ENCODE data around the gene MATN3.
A peak's percentile ranks its signal among the peaks of the same experiment; 100 is the strongest.

The MATN3 gene

DNA sequence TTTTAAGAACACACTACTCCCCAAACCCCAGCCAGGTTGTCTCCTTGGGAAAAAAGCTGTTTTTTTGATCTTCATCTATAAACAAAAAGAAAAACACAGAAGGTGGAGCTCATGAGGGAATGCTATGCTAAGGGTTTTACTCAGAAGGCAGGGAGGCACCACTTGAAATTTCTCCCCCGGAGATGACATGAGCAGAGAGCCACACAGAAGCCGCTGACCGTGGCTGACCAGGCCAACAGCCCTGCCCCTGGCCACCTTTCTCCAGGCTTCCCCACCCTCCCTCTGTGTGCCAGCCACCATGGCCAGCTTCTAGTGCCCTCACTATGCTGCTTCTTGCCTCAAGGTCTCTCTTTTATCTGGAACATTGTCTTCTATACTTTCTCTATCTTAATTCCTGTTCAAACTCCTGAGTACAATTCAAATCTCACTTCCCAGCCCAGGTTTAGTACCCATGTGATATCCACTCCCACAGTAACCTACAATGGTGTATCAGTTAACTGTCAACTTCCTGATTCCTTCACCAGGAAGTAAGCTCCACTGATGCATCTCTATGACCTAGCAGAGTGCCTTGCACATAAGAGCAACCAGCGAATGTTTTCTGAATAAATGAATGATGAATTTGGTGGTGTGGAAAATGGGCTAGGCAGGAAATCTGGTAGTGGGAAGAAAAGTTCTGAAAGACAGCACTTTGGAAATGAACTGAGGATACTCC is 23.6 kb upstream of the MATN3 start:
- peak; percentile 34 for DNase-seq

DNA sequence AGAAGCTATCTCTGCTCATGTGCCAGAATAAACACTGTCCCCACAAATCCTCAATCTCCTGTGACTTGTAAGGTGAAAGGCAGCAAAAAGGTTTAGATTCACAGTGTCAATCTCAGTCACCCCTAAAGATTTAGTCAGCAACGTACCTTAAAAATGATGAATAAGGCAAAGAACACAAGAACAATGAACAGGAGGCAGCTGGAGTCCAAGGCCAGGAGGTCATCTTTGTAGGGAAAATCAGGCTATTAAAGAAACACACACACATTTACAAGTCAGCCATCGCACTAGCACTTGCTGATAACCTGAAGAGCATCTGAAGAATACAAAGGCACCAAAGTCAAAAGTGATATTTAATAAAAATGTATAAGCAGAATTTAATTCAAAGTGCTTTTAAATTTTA is 22.4 kb upstream of the MATN3 start:
- no peak for DNase-seq

DNA sequence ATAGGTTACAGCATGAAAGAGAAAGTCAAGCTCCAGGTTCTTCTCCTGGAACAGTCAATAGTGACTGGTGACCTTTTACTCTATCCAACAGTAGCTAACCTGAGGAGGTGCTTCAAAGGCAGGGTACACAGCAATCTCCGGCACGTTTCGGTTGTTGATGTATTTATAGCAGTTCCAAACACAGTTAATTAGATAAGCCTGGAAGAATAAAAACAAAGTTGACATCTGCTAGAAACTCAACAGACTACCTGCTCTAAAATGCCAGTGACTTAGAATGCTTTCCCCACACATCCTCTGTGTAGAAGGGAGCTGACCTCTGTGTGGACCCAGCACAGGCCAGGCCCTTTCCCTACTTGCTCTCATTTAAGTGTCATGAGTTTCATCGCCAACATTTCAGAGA is 21.8 kb upstream of the MATN3 start:
- DNase-seq = no peak

DNA sequence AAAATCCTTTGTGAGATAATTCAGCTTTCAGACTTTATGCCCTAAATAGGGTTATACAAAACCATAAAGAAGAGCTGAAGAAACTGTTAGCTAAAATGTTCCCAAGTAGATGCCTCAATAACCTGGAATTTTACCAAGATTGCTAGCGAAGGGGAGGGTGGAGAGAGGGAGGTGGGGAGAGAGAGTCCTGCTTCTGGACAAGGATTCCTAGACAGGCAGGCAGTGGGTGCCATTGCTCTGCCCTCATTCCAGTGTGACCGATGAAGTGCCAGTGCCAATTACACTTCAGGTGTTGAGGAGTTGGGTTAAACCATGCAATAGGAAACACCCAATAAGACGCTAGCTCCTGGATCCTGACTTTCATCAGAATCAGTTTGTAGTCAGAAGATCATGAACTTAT is 20.9 kb upstream of the MATN3 start:
- no peak for DNase-seq

DNA sequence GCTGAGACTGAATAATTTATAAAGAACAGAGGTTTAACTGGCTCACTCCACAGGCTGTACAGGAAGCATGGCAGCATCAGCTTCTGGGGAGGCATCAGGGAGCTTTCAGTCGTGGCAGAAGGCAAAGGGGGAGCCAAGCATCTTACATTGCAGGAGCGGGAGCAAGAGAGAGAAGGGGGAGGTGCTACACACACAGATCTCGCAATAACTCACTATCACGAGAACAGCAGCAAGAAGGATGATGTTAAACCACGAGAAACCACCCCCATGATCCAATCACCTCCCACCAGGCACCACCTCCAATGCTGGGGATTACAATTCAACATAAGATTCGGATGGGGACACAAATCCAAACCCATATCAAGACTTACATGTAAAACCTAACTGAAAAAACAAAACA is 17.8 kb upstream of the MATN3 start:
- no peak for DNase-seq

DNA sequence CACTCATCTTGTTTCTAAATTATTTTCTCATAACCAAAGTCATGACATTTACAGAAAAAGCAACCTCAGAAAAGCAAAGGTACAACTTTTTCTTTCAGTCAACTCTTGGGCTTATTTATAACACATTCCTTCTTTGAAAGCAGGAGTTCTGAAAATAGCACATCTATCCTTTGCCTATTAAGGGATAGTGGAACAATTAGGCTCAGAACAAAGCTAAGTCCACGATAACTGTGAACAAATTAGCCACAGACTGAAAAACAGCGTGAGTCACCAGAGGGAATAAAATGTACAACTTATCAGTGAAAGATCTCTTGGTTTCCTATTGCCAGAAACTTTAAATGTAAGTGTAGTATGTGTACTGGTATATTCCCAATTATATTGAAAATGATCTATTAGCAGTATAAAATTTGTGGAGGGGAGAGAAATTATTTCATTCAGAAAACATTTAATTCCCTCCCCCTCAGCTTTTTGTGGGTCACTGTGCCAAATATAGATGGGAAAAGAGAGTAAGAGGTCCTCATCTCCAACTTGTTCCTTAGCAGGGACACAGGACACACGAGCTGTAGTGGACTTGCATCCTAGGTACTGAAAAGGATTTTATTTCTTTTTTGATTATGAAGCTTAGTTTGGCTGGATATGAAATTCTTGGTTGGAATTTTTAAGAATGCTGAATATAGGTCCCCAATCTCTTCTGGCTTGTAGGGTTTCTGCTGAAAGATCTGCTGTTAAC is 15.4 kb upstream of the MATN3 start:
- no peak for DNase-seq

DNA sequence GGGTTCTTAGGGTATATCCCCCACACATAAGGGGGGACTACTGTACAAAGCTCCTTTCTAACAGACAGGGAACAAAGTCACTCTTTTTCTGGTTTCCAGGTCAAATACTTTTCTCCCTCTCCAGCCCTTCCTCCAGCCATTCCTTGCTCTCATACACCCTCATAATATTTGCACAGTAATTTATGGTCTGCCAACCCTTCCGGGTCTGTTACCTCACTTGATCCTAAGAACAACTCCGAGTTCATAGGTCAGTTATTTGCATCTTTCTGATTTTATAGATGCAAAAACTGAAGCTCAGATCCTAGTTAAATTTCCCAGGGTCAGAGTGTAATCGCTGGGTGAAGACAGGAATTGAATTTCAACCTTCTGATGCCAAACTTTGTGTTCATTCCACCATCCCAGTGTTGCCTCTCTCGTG is 14.8 kb upstream of the MATN3 start:
- peak; percentile 68 for DNase-seq

DNA sequence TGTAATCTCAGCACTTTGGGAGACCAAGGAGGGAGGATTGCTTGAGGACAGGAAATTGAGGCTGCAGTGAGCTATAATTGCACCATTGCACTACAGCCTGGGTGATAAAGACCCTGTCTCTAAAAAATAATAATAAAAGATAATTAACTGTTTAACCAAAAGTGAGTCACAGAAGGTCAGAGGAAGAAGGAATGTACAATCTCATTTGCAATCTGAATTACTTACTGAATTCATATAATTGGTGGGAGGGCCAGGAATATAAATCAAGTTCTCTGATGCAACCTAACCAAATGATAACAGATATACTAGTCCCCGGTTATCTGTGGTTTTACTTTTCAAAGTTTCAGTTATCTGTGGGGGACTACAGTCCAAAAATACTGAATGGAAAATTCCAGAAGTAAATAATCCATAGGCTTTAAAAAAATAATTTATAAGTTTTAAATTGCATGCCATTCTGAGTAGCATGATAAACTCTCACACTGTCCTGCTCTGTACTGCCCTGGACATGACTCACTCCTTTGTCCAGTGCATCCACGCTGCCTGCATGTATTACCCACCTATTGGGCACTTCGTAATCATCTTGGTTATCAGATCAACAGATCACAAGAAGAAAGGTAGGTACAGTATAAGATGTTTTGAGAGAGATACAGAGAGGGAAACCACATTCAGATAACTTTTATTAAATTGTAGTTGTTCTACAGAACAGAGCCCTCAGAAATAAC is 12.8 kb upstream of the MATN3 start:
- no peak for DNase-seq

DNA sequence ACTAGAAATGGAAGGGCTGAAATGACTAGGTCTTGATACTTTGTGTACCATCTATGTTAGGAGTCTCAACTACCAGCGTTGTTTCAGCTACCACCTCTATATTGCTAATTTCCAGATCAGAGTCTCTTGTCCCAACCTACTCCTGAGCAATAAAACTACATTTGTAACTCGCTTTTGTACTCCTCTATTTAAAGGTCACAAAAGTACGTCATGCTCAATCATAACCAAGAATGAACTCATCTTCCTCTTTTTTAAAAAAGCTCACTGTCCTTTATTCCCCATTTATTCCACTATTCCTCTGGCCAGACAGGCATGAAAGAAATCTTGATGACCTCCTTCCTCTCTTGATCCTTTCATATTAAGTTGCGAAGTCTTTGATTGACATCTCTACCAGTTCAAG is 11.2 kb upstream of the MATN3 start:
- no peak for DNase-seq

DNA sequence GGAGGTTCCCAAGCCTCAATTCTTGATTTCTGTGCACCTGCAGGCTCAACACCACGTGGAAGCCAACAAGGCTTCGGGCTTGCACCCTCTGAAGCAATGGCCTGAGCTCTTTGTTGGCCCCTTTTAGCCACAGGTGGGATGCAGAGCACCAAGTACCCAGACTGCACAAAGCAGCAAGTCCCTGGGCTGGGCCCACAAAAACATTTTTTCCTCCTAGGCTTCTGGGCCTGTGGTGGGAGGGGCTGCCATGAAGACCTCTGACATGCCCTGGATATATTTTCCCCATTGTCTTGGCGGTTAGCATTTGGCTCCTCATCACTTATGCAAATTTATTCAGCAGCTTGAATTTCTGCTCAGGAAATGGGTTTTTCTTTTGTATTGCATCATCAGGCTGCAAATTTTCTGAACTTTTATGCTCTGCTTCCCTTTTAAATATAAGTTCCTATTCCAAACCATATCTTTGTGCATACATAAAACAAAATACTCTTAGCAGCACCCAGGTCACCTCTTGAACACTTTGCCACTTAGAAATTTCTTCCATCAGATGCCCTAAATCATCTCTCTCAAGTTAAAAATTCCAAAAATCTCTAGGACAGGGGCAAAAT is 9.0 kb upstream of the MATN3 start:
- no peak for DNase-seq

DNA sequence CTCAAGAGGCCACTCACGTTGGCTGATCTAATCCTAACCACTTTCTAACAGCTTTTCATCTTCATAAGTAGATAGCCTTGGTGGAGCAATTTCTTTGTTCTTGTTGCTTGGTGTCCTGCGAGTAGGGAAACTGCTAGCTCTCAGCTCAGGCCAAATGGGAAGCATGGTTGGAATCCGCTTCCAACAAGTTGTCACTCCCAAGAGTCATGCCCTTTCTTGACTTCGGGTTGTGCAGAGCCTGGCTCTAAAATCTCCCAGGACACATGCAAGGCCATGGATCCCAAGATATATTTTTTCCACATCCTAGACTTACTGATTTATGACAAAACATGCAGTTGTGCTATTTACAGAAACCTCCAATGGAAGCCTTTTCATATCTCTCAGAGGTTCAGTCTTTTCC is 7.3 kb upstream of the MATN3 start:
- no peak for DNase-seq

DNA sequence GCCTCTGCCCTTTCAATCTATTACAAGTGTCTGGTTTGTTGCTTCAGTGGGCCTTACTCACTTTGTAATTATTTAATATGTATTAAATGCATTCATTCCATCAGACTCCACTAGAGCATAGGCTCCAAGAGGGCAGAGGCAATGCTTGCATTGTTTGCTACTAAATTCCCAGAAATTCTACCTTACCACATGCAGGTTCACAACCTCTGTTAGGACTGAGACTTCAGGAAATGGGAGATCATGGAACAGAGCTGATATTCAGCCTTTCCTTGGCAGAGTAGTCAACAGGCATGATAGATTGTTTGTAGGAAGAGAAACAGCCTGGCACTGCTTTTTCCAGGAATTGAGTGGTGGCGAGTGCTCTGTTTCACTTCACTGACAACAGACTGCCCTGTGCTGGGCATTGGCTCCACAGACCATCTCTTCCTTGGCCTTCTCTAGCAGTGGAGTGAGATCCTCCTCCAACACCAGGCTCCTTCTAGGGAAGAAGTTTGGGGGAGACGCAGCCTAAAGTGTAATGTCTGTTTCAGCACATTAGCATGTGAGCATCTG is 6.2 kb upstream of the MATN3 start:
- no peak for DNase-seq

DNA sequence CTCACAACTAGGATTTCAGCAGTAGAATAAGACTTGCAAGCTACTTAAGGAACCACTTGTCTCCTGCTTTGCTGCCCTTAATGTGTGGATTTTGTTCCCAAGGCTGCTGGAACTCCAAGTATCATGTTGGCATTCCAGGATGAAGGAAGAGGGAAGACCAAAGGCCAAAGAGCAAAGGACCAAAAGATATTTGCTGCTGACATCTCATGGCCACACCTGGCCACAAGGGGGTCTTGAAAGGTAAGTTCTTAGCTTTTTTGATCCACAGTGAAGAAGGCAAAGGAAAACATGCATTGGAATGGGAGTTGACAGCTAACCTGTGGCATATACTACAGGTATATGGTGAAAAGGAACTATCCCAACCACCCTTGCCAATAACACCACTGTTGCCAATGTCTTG is 3.9 kb upstream of the MATN3 start:
- no peak for DNase-seq

DNA sequence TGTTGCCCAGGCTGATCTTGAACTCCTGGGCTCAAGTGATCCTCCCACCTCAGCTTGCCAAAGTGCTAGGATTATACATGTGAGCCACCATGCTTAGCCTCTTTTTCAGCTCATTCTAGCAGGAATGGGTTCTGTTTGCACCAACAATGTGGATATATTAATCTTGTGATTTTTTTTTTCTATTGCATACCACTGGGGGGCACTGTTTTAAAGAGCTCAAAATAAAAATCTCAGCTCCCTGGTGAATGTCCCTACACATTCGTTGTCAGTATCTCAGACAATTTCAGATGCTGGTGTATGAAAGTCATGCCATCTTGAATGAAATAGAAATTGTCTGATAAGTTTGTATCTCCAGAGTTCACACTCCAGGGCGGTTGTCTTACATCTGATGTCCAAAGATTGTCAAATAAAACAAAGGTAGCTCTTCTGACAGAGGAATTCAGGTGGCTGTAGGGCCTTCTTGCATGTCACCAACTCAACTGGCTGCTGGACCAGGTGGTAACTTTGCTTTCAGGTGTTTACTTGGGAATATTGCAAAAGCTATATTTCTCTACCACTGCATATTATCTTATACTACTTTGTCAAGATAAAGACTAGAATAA is 3.1 kb upstream of the MATN3 start:
- peak; percentile 67 for DNase-seq

DNA sequence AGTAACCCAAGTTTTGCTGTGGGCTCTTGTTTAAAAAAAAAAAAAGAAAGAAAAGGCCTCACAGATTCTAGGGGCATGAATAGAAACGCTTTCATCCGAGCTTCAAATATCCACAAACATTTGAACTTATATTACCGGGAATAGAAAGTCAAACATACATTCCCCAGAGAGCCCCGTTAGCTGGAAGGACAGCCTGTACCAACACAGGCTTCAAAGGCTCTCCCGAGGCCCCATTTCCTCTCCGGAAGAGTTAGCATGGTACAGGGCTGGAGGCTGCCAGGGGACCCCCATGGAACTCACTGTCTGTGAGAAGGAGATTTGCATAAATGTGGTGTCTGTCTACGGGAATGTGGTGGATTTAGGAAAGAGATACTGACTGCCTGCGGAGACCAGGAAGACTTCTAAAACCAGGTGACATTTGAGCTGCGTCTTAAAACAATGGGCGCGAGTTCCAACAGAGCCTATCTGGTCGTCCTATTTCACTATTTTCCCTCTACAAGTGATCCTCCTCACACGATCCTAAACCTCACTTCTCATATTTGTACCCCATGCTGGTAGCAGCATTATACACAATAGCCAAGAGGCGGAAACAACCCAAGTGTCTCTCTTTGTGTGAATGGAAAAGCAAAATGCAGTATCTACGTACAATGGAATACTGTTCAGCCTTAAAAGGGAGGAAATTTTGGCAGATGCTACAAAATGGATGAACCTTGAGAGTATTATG is 820 bp upstream of the MATN3 start:
- DNase-seq = peak; percentile 3

DNA sequence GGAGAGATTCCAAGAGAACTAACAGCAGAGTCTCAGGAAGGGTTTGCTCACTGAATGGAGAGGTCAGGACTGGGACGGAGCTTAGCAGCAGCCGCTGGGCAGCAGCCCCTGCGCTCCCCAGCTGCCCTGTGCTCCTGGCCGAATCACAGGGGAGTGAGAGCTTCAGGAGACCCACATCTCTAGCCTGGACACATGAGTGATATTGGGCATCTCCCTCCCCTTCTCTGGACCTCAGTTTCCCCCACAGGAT is 511 bp downstream of the MATN3 start:
- DNase-seq = no peak

DNA sequence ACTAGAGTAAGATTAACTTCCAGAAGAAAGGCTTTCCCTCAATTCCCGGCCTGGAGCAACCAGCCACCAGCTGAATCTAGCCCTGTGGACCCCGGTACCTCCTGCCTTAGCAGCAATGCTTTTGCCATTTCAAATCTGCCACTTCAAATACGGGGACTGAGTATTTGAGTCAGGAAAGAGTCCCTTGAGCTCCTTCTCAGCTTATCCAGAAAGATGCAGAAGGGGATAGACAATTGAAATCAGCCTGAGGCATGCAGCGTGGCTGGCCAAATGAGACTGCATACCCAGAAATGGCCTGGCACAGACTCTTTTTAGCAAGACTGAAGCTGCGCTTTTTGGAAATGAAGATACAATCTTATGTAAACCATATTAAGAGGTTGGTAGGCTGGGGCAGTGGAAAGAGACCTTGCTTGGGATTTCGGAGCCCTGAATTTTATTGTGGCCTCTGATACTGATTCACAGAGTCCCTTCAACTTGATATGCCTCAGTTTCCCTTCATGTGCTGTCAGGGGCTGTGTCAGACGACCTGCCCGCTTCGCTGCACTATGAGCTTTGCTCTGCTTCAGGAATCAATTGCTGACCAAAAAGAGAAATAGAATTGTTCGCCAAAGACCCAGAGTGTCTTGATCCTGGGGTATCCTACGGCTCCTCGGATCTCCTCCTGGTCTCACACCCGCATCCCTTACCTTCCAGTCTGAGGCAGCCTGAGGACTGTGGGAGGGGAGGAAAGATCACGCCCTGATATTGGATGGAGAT is 1.0 kb downstream of the MATN3 start:
- DNase-seq = no peak

DNA sequence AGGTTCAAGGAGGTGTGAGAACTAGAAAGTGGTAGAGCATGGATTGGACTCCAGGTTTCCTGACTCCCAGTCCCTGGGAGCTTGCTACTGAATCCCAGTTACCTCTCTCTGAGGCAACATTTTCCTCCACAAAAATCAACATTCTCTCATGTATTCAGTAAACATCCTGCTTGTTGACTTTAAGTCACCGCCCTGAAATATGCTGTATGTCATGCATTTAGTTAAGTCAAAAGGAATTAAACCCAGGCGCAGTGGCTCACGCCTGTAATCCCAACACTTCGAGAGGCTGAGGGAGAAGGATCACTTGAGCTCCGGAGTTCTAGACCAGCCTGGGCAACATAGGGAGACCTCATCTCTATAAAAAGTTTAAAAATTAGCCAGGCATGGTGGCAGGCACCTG is 3.8 kb downstream of the MATN3 start:
- DNase-seq = peak; percentile 71

DNA sequence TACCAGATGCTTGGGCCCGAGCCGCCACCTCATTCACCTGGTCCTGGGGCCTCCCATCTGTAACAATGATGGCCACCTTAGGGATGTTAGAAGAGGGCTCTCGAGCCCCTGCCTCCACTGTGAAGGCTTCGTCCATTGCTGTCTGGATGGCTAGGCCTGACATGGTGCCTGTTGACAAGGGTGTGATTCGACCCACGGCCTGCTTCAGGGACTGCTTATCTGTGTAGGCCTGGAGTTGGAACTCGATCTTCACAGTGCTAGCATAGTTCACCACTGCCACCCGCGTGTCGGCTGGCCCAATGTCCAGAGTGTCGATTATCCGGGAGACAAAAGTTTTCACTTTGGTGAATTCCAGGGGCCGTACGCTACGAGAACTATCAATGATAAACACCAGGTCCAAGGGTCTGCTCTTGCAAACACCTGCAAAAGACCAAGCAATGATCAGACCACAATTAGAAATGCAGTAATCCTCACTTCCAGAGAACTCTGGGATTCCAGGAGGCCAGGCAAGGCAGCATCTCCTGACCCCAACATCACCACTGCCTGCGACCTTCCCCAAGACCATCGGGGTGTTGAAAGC is 6.5 kb downstream of the MATN3 start:
- no peak for DNase-seq

DNA sequence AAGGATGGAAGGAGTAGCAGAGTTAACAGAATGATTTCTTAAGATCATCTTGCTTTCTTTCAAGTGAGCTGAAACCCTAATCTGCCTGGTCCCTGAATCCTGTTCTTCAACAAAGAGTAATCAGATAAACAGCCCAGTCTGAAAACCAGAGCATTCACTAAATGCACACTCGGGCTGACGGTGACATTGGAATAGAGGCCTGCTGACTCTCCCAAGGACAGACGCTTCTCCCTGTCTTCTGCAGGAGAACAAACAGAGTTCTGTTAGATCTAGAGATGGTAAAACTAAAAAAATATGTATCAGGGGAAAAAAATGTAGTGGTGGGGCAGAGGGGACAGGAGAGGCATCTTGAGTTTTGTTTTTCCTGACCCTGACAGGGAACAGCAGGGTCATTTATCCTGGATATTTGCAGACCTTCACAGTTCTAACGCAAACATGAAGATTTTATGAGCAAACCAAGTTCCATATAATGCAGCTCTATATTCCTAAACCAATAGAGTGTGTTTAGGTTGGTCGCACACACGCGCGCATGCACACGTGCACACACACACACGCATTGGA is 7.3 kb downstream of the MATN3 start:
- DNase-seq = no peak

DNA sequence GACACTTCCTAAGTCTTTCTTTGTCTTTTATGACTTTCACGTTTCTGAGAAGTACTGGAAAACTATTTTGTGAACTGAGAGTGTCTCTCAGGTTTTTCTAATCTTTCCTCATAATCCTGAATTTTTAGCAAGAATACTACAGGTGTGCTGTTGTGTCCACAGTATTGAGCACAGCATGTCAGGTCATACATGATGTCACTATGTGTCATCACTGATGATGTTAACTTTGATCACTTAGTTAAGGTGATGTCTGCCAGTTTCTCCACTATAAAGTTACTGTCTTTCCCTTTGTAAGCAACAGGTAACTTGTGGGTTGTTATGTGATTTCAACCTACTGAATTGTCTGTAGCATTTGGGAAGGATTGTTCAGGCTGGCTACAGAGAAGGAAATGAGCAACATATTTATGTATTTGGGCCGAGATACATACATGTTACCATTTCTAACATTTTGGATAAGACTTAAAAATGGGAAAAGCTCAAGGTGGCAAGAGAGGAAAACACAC is 11.1 kb downstream of the MATN3 start:
- DNase-seq = peak; percentile 3
